ENCODE data around the gene MBP. TPM values are rescaled to one million over a fixed set of nuclear protein-coding genes. Genes with fewer than 3 reads are reported as not detected.
A peak's percentile ranks its signal among the peaks of the same experiment; 100 is the strongest.

MBP gene
- total RNA-seq (2014; rRNA removed; shearing (Covaris generic)): 0.24 TPM in 1 of 2 replicates, not detected in the other
- 0.43 and 0.73 TPM in 2 replicates for polyA plus RNA-seq (2015; cell fraction: cytosol; rRNA removed)
- polyA plus RNA-seq (2015; cell fraction: nucleus; rRNA removed): 0.10 and 0.57 TPM in 2 replicates

DNA sequence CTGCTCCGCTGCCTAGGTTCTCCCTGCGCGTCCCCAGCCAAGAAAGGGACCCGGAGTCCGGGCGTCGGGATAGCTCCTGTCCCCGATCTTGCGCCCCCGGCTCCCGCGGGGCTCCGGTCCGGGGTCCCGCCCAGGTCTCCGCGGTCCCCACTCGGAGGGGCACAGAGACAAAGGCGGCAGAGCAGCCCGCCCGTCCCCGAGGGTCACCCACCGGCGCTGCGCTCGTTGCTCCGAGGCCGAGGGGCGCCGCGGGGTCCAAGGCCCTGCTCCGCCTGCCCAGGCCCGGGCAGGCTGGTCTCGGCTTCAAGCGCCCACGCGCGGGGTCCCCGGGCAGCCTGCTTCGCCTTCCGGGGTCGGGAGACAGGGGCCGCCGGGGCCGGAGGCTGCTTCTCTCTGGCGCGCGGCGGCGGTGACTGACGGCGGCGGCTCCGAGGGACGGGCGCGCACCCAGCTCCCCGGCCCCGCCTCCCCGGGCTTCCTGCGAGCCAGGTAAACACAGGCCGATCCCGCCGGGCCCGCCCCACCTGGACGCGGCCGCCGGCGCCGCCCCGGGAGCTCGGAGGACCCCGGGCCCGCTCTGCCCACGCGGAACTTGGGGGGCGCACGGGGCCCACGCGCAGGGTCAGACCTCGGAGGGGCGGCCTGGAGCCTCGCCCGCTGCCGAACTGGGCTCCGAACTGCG lies at the start of gene MBP:
Gene MBP (minus strand): TSS at position 415 of the 682 bp plus-strand sequence. CDS start 27,522 bp downstream, outside the sequence.
- no peak for DNase-seq (ENCODE audit: low read depth)

DNA sequence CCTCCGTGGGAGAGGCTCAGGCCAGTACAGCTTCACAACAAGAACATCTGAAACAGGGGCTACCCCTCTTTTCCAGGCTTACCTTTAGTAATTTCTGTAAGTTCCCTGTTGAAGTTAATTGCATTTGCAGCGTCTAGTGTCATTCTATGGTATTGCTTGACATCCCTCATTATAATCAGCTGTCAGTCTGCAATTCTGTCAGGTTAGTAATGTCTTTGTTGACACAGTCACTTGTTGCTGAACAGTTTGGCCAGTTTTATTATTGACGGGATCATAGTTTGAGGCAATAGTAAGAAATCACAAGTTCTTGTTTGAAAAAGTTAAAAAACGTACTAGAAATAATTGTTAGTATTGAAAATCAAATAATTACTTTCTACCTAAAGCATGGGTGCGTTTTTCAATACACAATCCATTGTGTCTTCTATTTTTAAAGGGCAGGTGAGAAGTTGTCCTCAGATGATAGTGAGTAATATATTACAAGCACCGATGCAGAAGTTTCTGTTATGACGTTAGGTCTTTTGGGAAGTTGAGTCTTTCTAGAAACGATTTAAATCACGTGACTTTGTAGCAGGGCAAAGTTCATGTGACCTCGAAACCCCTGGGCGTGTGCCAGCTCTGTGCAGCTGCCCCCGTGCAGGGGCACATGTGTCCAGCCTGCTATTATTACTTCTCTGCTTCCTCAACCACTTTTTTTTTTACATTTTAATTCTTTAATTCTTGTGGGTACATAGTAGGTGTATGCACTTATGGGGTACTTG lies 49.5 kb upstream of the MBP start:
- DNase-seq (ENCODE audit: low read depth): no peak

GRCh38 chr18:77178559-77178958 lies 46.0 kb upstream of the MBP start:
- DNase-seq (ENCODE audit: low read depth): no peak

DNA sequence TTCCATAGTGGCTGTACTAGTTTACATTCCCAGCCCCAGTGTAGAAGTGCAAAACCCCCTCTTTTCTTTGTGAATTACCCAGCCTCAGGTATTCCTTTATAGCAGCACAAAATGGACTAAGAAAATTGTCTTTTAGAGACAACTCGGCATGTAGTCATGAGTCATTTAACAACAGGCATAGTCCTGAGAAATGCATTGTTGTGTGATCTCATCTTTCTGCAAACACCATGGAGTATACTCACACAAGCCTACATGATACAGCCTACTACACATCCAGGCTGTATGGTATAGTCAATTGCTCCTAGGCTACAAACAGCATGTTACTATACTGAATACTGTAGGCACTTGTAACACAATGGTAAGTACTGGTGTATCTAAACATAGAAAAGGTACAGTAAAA lies 44.4 kb upstream of the MBP start:
- DNase-seq (ENCODE audit: low read depth): peak; percentile 55

DNA sequence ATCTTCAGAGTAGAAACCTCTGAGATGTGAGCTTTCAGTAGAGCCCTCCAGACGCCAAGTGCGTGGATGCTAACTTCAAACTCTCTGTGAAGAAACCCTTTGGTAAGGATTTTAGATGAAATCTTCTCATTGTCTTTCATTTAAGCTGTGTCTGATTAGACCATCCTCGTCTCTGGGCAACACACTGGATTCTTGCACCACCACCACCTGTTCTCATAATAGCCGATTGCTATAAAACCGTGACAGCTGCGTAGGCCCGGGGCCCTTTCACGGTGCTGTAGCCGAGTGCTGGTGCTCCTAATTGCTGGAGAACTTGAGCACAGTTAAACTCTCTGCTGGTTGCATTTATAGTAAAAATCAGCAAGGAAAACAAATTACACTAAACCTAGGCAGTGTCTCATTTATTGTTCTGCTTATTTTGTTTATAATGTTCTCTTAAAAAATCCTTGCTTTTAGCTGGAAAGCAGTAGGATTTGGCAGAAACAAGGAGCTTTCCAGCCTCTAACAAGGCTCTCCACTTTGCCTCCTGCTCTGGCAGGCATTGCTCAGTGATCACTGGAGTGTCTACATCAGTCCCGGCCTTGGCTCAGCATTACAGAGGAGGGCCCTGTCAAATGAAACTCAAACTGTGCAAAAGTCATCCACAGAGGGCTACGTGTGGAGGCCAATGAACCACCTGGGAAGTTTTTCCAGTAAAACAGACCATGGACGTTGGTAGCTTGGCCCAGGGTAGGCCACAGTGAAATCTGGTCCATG lies 40.9 kb upstream of the MBP start:
- DNase-seq (ENCODE audit: low read depth): no peak

GRCh38 chr18:77170890-77171410 lies 38.4 kb upstream of the MBP start:
- no peak for DNase-seq (ENCODE audit: low read depth)

DNA sequence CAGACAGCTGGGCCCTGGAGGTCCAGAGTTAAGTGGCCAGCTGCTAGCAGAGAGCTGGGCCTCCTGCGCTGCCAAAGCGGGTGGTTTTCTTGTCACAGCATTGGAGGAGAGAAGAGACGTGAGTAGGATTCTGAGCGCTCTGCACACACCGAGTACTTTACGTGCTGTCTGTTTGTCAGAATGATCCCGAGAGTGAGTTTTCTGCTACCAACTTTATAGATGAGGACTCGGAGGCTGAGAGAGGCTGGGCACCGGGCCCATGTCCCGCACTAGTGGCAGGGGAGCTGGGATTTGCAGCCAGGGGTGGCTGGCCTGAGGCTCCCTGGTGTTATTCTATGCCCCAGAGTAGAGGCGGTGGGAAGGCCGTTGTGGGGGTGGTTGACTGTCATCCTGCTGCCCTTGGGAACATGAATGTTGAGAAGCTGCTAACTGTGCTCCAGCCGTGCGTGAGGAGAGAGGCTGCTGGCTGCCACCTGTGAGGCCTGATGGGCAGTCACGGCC lies 36.3 kb upstream of the MBP start:
- DNase-seq (ENCODE audit: low read depth): no peak

DNA sequence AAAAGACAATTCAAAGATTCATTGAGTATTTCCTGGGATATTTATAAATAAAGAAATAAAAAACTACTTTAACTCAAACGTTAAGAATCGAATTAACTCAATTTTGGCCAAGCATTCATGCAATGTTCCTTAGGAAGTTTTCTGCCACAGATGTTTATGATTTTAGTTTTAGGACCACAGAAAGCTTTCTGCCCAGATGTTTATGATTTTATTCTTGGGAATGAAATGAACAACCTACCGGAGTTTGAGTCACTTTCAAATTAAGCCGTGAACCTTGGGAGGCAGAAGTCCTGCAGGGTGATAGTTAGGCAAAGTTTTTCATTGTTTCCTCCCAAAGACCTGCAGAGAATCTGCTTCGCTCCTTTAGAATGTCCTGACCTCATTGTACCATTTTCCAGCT lies 34.7 kb upstream of the MBP start:
- DNase-seq (ENCODE audit: low read depth): no peak

DNA sequence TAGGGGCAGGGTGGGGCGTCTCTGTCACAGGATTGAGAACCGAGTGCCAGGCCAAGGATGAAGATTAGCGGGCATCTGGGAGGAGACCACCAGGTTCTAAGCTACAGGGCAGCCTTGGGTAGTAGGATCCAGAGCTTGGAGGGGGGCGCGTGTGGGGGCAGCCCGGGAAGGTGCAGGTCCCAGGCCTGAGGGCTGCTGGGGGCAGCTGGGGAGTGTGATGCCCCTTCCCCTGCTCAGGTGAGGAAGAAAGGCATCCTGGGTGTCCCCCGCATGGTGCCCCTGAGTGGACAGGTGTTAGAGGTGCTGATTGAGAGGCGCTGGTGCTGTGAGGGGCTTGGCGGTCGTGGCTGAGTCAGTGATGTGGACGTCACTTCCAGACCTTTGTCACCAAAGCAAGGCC lies 33.9 kb upstream of the MBP start:
- no peak for DNase-seq (ENCODE audit: low read depth)

GRCh38 chr18:77165503-77166188 lies 33.1 kb upstream of the MBP start:
- DNase-seq (ENCODE audit: low read depth): no peak

- no peak for DNase-seq (ENCODE audit: low read depth)
These were observed 32.3 kb upstream of the MBP start for GRCh38 chr18:77164763-77165485.

DNA sequence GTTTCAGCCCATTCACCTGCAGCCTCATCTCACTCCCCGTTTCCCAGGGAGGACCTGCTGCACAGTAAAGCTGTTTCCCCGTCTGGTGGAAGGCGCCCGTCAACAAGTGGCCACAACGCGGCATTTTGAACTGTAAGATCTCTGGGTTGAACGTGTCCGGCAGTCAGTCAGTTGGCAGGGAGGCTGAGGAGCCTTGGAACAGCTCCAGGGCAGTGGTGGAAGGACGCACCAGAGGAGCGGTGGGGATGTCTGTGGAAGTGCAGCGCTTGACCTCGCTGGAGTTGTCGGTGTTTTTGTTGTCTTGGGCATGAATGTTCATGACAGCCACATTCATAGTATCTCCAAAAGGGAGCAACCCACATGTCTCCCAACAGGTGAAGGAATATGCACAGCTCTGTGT lies 31.4 kb upstream of the MBP start:
- no peak for DNase-seq (ENCODE audit: low read depth)

DNA sequence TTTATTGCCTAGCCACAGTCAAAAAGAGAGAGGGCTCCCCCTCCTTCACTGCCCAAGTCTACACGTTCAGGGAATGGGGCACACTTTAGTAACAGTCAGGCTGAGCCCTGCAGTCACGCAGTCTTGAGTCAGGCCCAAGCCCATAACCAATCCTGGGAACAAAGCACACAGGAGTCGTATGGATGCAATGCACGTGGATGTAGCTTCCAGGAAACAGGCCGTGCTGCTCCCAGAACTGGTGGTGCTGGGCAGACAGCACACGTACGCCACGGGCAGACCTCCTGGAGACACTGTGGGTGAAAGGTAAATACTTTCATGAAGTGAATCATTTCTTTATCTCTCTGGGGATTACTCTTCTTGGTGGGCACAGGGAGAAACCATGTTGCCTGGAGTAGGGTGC lies 30.0 kb upstream of the MBP start:
- no peak for DNase-seq (ENCODE audit: low read depth)

- no peak for DNase-seq (ENCODE audit: low read depth)
These were observed 29.4 kb upstream of the MBP start for GRCh38 chr18:77161961-77162360.

GRCh38 chr18:77161383-77161782 lies 28.8 kb upstream of the MBP start:
- DNase-seq (ENCODE audit: low read depth): no peak

DNA sequence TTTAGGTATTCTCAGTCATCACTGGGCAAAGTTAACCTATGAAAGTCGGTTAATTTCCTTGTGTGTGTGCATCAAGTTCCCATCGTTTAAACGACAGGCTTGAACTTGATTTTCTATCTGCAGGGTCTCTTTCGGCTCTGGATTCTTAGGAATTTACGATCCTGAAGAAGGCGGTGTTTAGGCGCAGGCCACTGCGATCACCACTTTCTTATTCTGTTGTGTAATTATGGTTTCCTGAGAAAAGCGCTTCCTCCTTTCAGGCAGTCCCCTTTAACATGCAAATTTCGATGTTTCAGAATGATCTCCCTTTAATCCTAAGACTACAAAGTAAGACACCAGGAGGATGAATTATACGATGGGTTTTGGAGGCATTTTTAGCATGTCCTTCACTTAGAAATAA lies 27.9 kb upstream of the MBP start:
- no peak for DNase-seq (ENCODE audit: low read depth)

GRCh38 chr18:77157312-77157711 lies 24.7 kb upstream of the MBP start:
- DNase-seq (ENCODE audit: low read depth): no peak

DNA sequence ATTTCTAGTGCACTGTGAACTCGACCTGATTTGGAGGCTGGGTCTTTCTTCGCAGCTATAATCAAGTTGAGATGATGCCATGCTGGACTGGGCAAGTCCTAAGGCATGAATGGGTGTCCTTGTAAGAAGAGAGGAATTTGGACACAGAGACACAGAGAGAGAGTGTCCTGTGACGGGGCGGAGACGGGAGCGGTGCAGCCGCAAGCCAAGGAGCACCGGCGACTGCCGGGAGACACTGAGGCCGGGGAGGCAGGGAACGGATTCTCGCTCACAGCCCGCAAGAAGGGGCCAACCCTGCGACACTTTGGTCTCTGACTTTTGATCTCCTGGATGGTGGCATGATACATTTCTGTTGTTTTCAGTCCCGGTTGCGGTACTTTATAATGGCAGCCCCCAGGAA lies 22.4 kb upstream of the MBP start:
- no peak for DNase-seq (ENCODE audit: low read depth)

- no peak for DNase-seq (ENCODE audit: low read depth)
These were observed 20.8 kb upstream of the MBP start for GRCh38 chr18:77153404-77153803.

DNA sequence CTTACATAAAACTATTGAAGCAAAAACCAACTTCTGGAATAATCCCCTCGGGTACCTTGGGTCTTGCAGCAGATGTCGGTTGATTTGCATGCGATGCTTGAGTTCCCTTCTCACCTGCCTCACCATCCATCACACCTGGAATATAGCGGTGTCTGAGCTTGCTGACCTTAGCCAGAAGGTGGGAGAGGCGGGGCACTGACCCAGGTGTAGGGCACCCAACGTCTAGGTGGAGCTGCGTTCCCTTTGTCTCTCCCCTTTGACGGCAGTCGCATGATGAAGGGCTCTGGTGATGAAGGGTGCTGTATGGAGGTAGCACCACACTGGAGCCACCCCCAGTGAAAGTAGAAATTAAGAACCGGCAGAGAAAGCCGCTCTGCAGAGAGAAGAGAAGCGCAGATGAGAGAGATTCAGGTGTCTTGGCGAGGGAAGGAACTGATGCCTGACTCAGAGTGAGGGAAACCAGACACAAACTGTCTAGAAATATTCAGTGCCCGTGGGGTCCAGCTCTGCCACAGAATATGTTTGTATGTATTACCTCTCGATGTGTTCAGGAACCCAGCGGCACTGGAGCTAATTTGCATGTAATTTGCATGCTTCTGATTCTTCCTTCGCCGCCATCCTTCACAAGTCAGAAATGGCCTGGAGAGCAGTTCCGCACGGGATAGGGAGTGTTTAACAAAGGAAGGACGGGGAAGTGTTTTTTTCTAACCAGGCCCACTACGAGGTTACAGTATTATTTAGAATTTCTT lies 19.4 kb upstream of the MBP start:
- DNase-seq (ENCODE audit: low read depth): no peak

All from HT1080 (cell line).